Erythroblast (primary cell): Measurements from ENCODE around the gene NSD1.

Source experiments
- GATA1 ChIP-seq: IDR thresholded peaks from 2 replicates; pipeline ENCODE4 v1.6.1; 2011; ENCODE audit warnings: low read depth, mild to moderate bottlenecking, control low read depth, low read length, moderate library complexity
- POLR2A ChIP-seq: IDR thresholded peaks from 2 replicates; pipeline ENCODE4 v1.6.1; 2011; ENCODE audit warnings: mild to moderate bottlenecking, low read length

DNA sequence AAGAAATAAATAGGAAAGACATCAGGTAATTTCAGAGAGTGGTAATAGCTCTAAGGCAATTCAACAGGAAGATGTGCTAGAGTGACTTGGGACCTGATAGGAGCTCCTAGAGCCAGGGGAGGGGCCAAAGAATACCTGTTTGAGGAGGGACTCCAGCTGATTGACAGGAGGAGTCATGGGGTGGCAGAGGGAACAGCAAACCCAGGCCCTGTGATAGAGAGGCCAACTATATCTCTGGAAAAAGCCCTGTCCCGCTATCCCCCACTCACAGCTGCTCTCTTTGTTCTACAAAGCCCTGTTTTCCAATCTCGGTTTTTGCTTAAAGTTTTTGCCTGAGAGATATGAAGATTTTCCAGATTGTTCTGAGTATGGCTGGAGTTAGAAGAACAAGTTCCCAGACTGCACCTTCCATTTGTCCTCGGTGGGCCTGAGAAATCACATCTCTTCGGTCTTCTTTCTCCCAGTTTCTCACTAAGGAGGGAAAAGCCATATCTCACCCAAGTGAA, 9.0 kb upstream of the NSD1 start:
- TF ChIP-seq GATA1 = no peak
- TF ChIP-seq POLR2A = no peak
